H9 (cell line): ENCODE results near the gene EFEMP1. TPM values are rescaled to one million over a fixed set of nuclear protein-coding genes. Genes with fewer than 3 reads are reported as not detected.

ENCODE experiments used
- DNase-seq: peaks from one replicate; pipeline ENCODE4 v3.0.0-alpha.2; 2017
- H2AFZ ChIP-seq: one replicate; pipeline ENCODE4 v1.6.1; 2013; ENCODE audit warnings: mild to moderate bottlenecking, low read length, control low read depth, moderate library complexity
- H2AK5ac ChIP-seq: 2 replicates; pipeline ENCODE4 v1.6.1; 2013; ENCODE audit warnings: low read length, control low read depth, mixed read lengths; ENCODE audit not compliant: insufficient read length
- H2BK120ac ChIP-seq: one replicate; pipeline ENCODE4 v1.6.1; 2013; ENCODE audit warnings: low read depth, mild to moderate bottlenecking, low read length, control low read depth, inconsistent platforms; ENCODE audit not compliant: poor library complexity, severe bottlenecking
- H2BK12ac ChIP-seq: 2 replicates; pipeline ENCODE4 v1.6.1; 2013; ENCODE audit warnings: low read length, control low read depth, mixed read lengths, low read depth; ENCODE audit not compliant: insufficient read length
- H2BK15ac ChIP-seq: 2 replicates; pipeline ENCODE4 v1.6.1; 2013; ENCODE audit warnings: low read depth, low read length, control low read depth
- H2BK20ac ChIP-seq: one replicate; pipeline ENCODE4 v1.6.1; 2013; ENCODE audit warnings: low read depth, mild to moderate bottlenecking, low read length, control low read depth, inconsistent platforms; ENCODE audit not compliant: poor library complexity, severe bottlenecking
- H2BK5ac ChIP-seq: 2 replicates; pipeline ENCODE4 v1.6.1; 2013; ENCODE audit warnings: low read length, control low read depth, mixed read lengths; ENCODE audit not compliant: insufficient read length
- H3K14ac ChIP-seq: 2 replicates; pipeline ENCODE4 v1.6.1; 2013; ENCODE audit warnings: low read length, control low read depth; ENCODE audit not compliant: insufficient read depth
- H3K18ac ChIP-seq: 2 replicates; pipeline ENCODE4 v1.6.1; 2013; ENCODE audit warnings: low read depth, mild to moderate bottlenecking, mixed read lengths, low read length, control low read depth; ENCODE audit not compliant: insufficient read length
- H3K23ac ChIP-seq: 2 replicates; pipeline ENCODE4 v1.6.1; 2013; ENCODE audit warnings: low read length, control low read depth, mixed read lengths, low read depth; ENCODE audit not compliant: insufficient read length
- H3K23me2 ChIP-seq: 2 replicates; pipeline ENCODE4 v1.6.1; 2013; ENCODE audit warnings: low read depth, mild to moderate bottlenecking, mixed read lengths, low read length, control low read depth; ENCODE audit not compliant: insufficient read length, poor library complexity, severe bottlenecking
- H3K27ac ChIP-seq: 2 replicates; pipeline ENCODE4 v1.5.1; 2013; ENCODE audit warnings: low read length, control low read depth, mixed read lengths, low read depth; ENCODE audit not compliant: insufficient read length
- H3K27me3 ChIP-seq: 2 replicates; pipeline ENCODE4 v1.6.1; 2013; ENCODE audit warnings: low read length, control low read depth, inconsistent platforms; ENCODE audit not compliant: insufficient read depth
- H3K4ac ChIP-seq: 2 replicates; pipeline ENCODE4 v1.6.1; 2013; ENCODE audit warnings: low read depth, mild to moderate bottlenecking, control low read depth, inconsistent platforms, low read length, moderate library complexity
- H3K4me1 ChIP-seq: 2 replicates; pipeline ENCODE4 v1.6.1; 2013; ENCODE audit warnings: low read length, control low read depth, inconsistent platforms; ENCODE audit not compliant: insufficient read depth
- H3K4me2 ChIP-seq: 2 replicates; pipeline ENCODE4 v1.6.1; 2013; ENCODE audit warnings: low read length, control low read depth, mixed read lengths; ENCODE audit not compliant: insufficient read length, insufficient read depth
- H3K56ac ChIP-seq: 2 replicates; pipeline ENCODE4 v1.6.1; 2013; ENCODE audit warnings: low read depth, mild to moderate bottlenecking, mixed read lengths, low read length, control low read depth; ENCODE audit not compliant: insufficient read length
- H3K79me1 ChIP-seq: 2 replicates; pipeline ENCODE4 v1.6.1; 2013; ENCODE audit warnings: low read depth, mild to moderate bottlenecking, moderate library complexity, low read length, control low read depth, inconsistent platforms; ENCODE audit not compliant: insufficient read depth, poor library complexity, severe bottlenecking
- H3K79me2 ChIP-seq: 2 replicates; pipeline ENCODE4 v1.6.1; 2013; ENCODE audit warnings: low read length, control low read depth, inconsistent platforms; ENCODE audit not compliant: insufficient read depth
- H3K9ac ChIP-seq: 2 replicates; pipeline ENCODE4 v1.6.1; 2013; ENCODE audit warnings: low read length, control low read depth, mixed read lengths; ENCODE audit not compliant: insufficient read length; ENCODE audit errors: extremely low read depth
- H3K9me3 ChIP-seq: one replicate; pipeline ENCODE4 v1.6.1; 2013; ENCODE audit warnings: low read depth, low read length, inconsistent platforms; ENCODE audit not compliant: control insufficient read depth
- H3T11ph ChIP-seq: one replicate; pipeline ENCODE4 v1.6.1; 2013; ENCODE audit warnings: mild to moderate bottlenecking, low read length, control low read depth, inconsistent platforms
- H4K20me1 ChIP-seq: one replicate; pipeline ENCODE4 v1.6.1; 2013; ENCODE audit not compliant: control insufficient read depth, insufficient read length, insufficient read depth
- H4K5ac ChIP-seq: 2 replicates; pipeline ENCODE4 v1.6.1; 2013; ENCODE audit warnings: low read depth, mild to moderate bottlenecking, mixed read lengths, low read length, control low read depth; ENCODE audit not compliant: insufficient read length
- H4K8ac ChIP-seq: replicated peaks from 2 replicates; pipeline ENCODE4 v1.6.1; 2013; ENCODE audit warnings: low read length, control low read depth, mixed read lengths, low read depth; ENCODE audit not compliant: insufficient read length
- H4K91ac ChIP-seq: 2 replicates; pipeline ENCODE4 v1.6.1; 2013; ENCODE audit warnings: low read depth, mild to moderate bottlenecking, moderate library complexity, mixed read lengths, low read length, control low read depth; ENCODE audit not compliant: insufficient read length
- H3K27ac Mint-ChIP-seq, 3 experiments: 2 replicates in 2 of 3; 3 replicates in 1 of 3; pipeline ENCODE4 v1.8.0; 2020 to 2021; ENCODE audit warnings: mixed read lengths in 3 of 3, mild to moderate bottlenecking in 1 of 3, moderate library complexity in 1 of 3
- H3K27me3 Mint-ChIP-seq: 2 replicates; pipeline ENCODE4 v1.8.0; 2021; ENCODE audit warnings: low read depth, mild to moderate bottlenecking, moderate library complexity, mixed read lengths
- H3K36me3 Mint-ChIP-seq, 3 experiments: 2 replicates in 2 of 3; 3 replicates in 1 of 3; pipeline ENCODE4 v1.8.0; 2020 to 2021; ENCODE audit warnings: low read depth in 3 of 3, mixed read lengths in 3 of 3; ENCODE audit not compliant: insufficient read depth in 1 of 3
- H3K4me1 Mint-ChIP-seq, 2 experiments: 2 replicates each; pipeline ENCODE4 v1.8.0; 2020; ENCODE audit warnings: mixed read lengths in 2 of 2
- H3K4me3 Mint-ChIP-seq, 2 experiments: 2 replicates in 1 of 2; 3 replicates in 1 of 2; pipeline ENCODE4 v1.8.0; 2020 to 2021; ENCODE audit warnings: mild to moderate bottlenecking in 2 of 2, mixed read lengths in 2 of 2, moderate library complexity in 1 of 2
- H3K9me3 Mint-ChIP-seq, 2 experiments: 2 replicates in 1 of 2; 3 replicates in 1 of 2; pipeline ENCODE4 v1.8.0; 2020; ENCODE audit warnings: mild to moderate bottlenecking in 2 of 2, mixed read lengths in 2 of 2, moderate library complexity in 1 of 2
- CTCF ChIP-seq: fragments of 200-600 bp; sonication (generic); conservative IDR thresholded peaks from 3 replicates; pipeline ENCODE4 v1.8.0; 2021; ENCODE audit warnings: antibody characterized with exemption, mild to moderate bottlenecking
- WGBS: extraction: QIAGEN DNeasy Blood & Tissue Kit; methylation state at CpG from one replicate; pipeline ENCODE4 v1.1.7; 2013; ENCODE audit warnings: missing lambda C conversion rate, low lambda C conversion rate, mixed read lengths; ENCODE audit not compliant: insufficient read length; ENCODE audit errors: extremely low coverage; 5-methylcytosine and 5-hydroxymethylcytosine counted together
- total RNA-seq: library from RNA; stranded (reverse); gene quantifications from 2 replicates; pipeline ENCODE4 v1.2.1, GENCODE V29; 2021

EFEMP1 gene
- total RNA-seq, 1 experiment from 2014 or later = 3.5 TPM

- no peak overlapping the region for H2AFZ ChIP-seq
- H3K9ac ChIP-seq = no peak overlapping the region
- Mint-ChIP-seq H3K36me3 (no peaks in the 10 kb centered on the region), H3K4me3 (no peak overlapping the region), H3K27ac (no peak overlapping the region), H3K9me3 (no peaks in the 10 kb centered on the region), H3K4me1 (peaks cover 0 to 5% of the 10 kb centered on the region in 2 experiments; a peak in 2 of 4 replicates), H3K27me3 (peaks cover 3% of the 10 kb centered on the region)
- no peaks in the 10 kb centered on the region for H3K9me3 ChIP-seq
- no peaks in the 10 kb centered on the region for H3K23me2 ChIP-seq
- no peak overlapping the region for H2BK20ac ChIP-seq
- H3K4ac ChIP-seq = no peak overlapping the region
- H3K4me1 ChIP-seq = no peaks in the 10 kb centered on the region
- no peak overlapping the region for H2AK5ac ChIP-seq
- no peaks in the 10 kb centered on the region for H3K79me1 ChIP-seq
- no peak overlapping the region for H3K14ac ChIP-seq
- H4K8ac ChIP-seq = no peak overlapping the region
- no peaks in the 10 kb centered on the region for H4K20me1 ChIP-seq
- H3K27me3 ChIP-seq = no peaks in the 10 kb centered on the region
- H4K91ac ChIP-seq = no peak overlapping the region
- no peaks in the 10 kb centered on the region for H3K79me2 ChIP-seq
- H3K27ac ChIP-seq = no peak overlapping the region
- H2BK120ac ChIP-seq = no peak overlapping the region
- no peak overlapping the region for H3K18ac ChIP-seq
- H2BK12ac ChIP-seq = no peak overlapping the region
- WGBS = no CpG with 5 or more reads among the region's 1 CpG
- no peak overlapping the region for H3K23ac ChIP-seq
- H4K5ac ChIP-seq = no peak overlapping the region
- TF ChIP-seq CTCF = no peak
- no peak overlapping the region for H3T11ph ChIP-seq
- no peak overlapping the region for H3K4me2 ChIP-seq
- H2BK15ac ChIP-seq = no peak overlapping the region
- DNase-seq = no peak
- H2BK5ac ChIP-seq = no peak overlapping the region
- no peak overlapping the region for H3K56ac ChIP-seq
Measured at GRCh38 chr2:55946793-55947192, 23.2 kb upstream of the EFEMP1 start.
